Natural killer cell (primary cell): ENCODE measurements around the gene THBS1. TPM values are rescaled to one million over a fixed set of nuclear protein-coding genes. Genes with fewer than 3 reads are reported as not detected.

Experiments
- ATAC-seq, 3 donors: fragments of 150-1000 bp in 2 of 3; fragments of 200-7000 bp in 1 of 3; cut with Tn5 transposase; 1 replicate in 1 of 3; 2 replicates in 2 of 3; pipeline ENCODE4 v1.10.0; 2021; ENCODE audit warnings: mild to moderate bottlenecking in 2 of 3, moderate library complexity in 2 of 3
- DNase-seq, 2 donors: peaks; one replicate each; pipeline versions ENCODE4 v3.0.0 to v3.0.0-alpha.2; 2013 to 2021; ENCODE audit warnings: mixed read lengths in 1 of 2
- H3K27ac ChIP-seq: one replicate; pipeline ENCODE4 v1.5.1; 2013; ENCODE audit warnings: mild to moderate bottlenecking, low read length
- H3K27me3 ChIP-seq: one replicate; pipeline ENCODE4 v1.6.1; 2013; ENCODE audit warnings: low read length; ENCODE audit not compliant: control insufficient read depth, insufficient read depth
- H3K36me3 ChIP-seq: one replicate; pipeline ENCODE4 v1.6.1; 2013; ENCODE audit warnings: low read length; ENCODE audit not compliant: control insufficient read depth, insufficient read depth
- H3K4me1 ChIP-seq: one replicate; pipeline ENCODE4 v1.6.1; 2013; ENCODE audit warnings: low read length; ENCODE audit not compliant: control insufficient read depth, insufficient read depth
- H3K4me3 ChIP-seq: one replicate; pipeline ENCODE4 v1.5.1; 2013; ENCODE audit warnings: low read length
- H3K9me3 ChIP-seq: one replicate; pipeline ENCODE4 v1.6.1; 2013; ENCODE audit warnings: low read length; ENCODE audit not compliant: control insufficient read depth, insufficient read depth
- H3K27ac Mint-ChIP-seq, 2 donors: one replicate each; pipeline ENCODE4 v1.8.0; 2022; ENCODE audit warnings: mild to moderate bottlenecking in 2 of 2, mixed read lengths in 2 of 2, moderate library complexity in 1 of 2
- H3K27me3 Mint-ChIP-seq, 2 donors: one replicate each; pipeline ENCODE4 v1.8.0; 2022; ENCODE audit warnings: low read depth in 2 of 2, mixed read lengths in 2 of 2
- H3K36me3 Mint-ChIP-seq: one replicate; pipeline ENCODE4 v1.8.0; 2022; ENCODE audit warnings: mixed read lengths
- H3K4me1 Mint-ChIP-seq, 2 donors: one replicate each; pipeline ENCODE4 v1.8.0; 2022; ENCODE audit warnings: mixed read lengths in 2 of 2
- H3K4me3 Mint-ChIP-seq: one replicate; pipeline ENCODE4 v1.8.0; 2022; ENCODE audit warnings: mild to moderate bottlenecking, moderate library complexity, mixed read lengths
- H3K9me3 Mint-ChIP-seq, 2 donors: one replicate each; pipeline ENCODE4 v1.8.0; 2022; ENCODE audit warnings: mixed read lengths in 2 of 2
- CTCF ChIP-seq: fragments of 200-600 bp; IDR thresholded peaks from one replicate; pipeline ENCODE4 v1.8.0; 2022; ENCODE audit warnings: antibody characterized with exemption
- WGBS: methylation state at CpG from one replicate; pipeline ENCODE4 v1.1.7; 2013; ENCODE audit warnings: missing lambda C conversion rate; ENCODE audit not compliant: insufficient coverage; 5-methylcytosine and 5-hydroxymethylcytosine counted together
- intact Hi-C: fragments of 100-400 bp; cut with micrococcal nuclease; formaldehyde crosslinking; loops from one replicate; pipeline ENCODE4 v1.14.2; 2022
- total RNA-seq, 4 donors: library from RNA; stranded (reverse); fragments of 120-200 nt in 1 of 4; gene quantifications; one replicate each; pipeline versions ENCODE4 v1.2.3 to v1.2.4, GENCODE V29; 2013 to 2022

The THBS1 gene
- total RNA-seq, 3 donors from 2014 or later (not counting 1 experiment from before 2014, with no cell fraction given): 27.1 to 43.3 (median 38.3) TPM

GRCh38 chr15:39573287-39573686, 7.6 kb upstream of the THBS1 start:
- Histone ChIP-seq H3K4me3 (no peak overlapping the region), H3K27me3 (peaks cover 5% of the 10 kb centered on the region), H3K36me3 (no peaks in the 10 kb centered on the region), H3K27ac (no peak overlapping the region), H3K9me3 (no peaks in the 10 kb centered on the region), H3K4me1 (no peaks in the 10 kb centered on the region)
- peaks cover 33 to 55% of the 10 kb centered on the region in 2 donors for H3K27me3 Mint-ChIP-seq
- no peak for ATAC-seq
- H3K4me1 Mint-ChIP-seq: no peaks in the 10 kb centered on the region
- no peak overlapping the region for H3K27ac Mint-ChIP-seq
- no peaks in the 10 kb centered on the region for H3K9me3 Mint-ChIP-seq
- DNase-seq: no peak
- no peak overlapping the region for H3K4me3 Mint-ChIP-seq
- no peaks in the 10 kb centered on the region for H3K36me3 Mint-ChIP-seq
- no peak for TF ChIP-seq CTCF
- intact Hi-C loops: no loop called here
- WGBS: 95% methylated on average over 1 of the region's 2 CpGs

GRCh38 chr15:39573844-39574243, 7.0 kb upstream of the THBS1 start:
- peaks cover 29 to 50% of the 10 kb centered on the region in 2 donors for H3K27me3 Mint-ChIP-seq
- Histone ChIP-seq H3K36me3 (no peaks in the 10 kb centered on the region), H3K4me3 (no peak overlapping the region), H3K9me3 (no peaks in the 10 kb centered on the region), H3K27me3 (peaks cover 5% of the 10 kb centered on the region), H3K4me1 (no peaks in the 10 kb centered on the region), H3K27ac (no peak overlapping the region)
- H3K36me3 Mint-ChIP-seq: no peaks in the 10 kb centered on the region
- intact Hi-C loops: no loop called here
- no peaks in the 10 kb centered on the region for H3K9me3 Mint-ChIP-seq
- WGBS: 86% methylated on average over 3 of the region's 4 CpGs
- no peak overlapping the region for H3K27ac Mint-ChIP-seq
- TF ChIP-seq CTCF: no peak
- ATAC-seq (no peak), DNase-seq (no peak)
- H3K4me3 Mint-ChIP-seq: no peak overlapping the region
- H3K4me1 Mint-ChIP-seq: no peaks in the 10 kb centered on the region

GRCh38 chr15:39574427-39574826, 6.5 kb upstream of the THBS1 start:
- H3K4me1 ChIP-seq: no peaks in the 10 kb centered on the region
- no peaks in the 10 kb centered on the region for H3K36me3 ChIP-seq
- Mint-ChIP-seq H3K27ac (no peak overlapping the region), H3K4me1 (peaks cover 0 to under 1% of the 10 kb centered on the region in 2 donors), H3K36me3 (no peaks in the 10 kb centered on the region), H3K27me3 (peaks cover 25 to 44% of the 10 kb centered on the region in 2 donors), H3K4me3 (no peak overlapping the region), H3K9me3 (no peaks in the 10 kb centered on the region)
- no peaks in the 10 kb centered on the region for H3K9me3 ChIP-seq
- TF ChIP-seq CTCF: no peak
- ATAC-seq (no peak), DNase-seq (no peak)
- WGBS: 80% methylated on average over 1 of the region's 1 CpG
- H3K27ac ChIP-seq: no peak overlapping the region
- no peak overlapping the region for H3K4me3 ChIP-seq
- intact Hi-C loops: no loop called here
- peaks cover 5% of the 10 kb centered on the region for H3K27me3 ChIP-seq

- H3K36me3 Mint-ChIP-seq: no peaks in the 10 kb centered on the region
Measured at GRCh38 chr15:39575180-39575579, 5.7 kb upstream of the THBS1 start.

More at GRCh38 chr15:39575180-39575579, 5.7 kb upstream of the THBS1 start:
- intact Hi-C loops: no loop called here
- Mint-ChIP-seq H3K27me3 (peaks cover 19 to 36% of the 10 kb centered on the region in 2 donors), H3K4me1 (peaks cover 7% of the 10 kb centered on the region in 2 donors), H3K27ac (no peak overlapping the region), H3K9me3 (no peaks in the 10 kb centered on the region), H3K4me3 (no peak overlapping the region)
- peaks cover 5% of the 10 kb centered on the region for H3K27me3 ChIP-seq
- no peak for TF ChIP-seq CTCF
- DNase-seq: no peak
- peaks cover 6% of the 10 kb centered on the region for H3K4me1 ChIP-seq
- H3K36me3 ChIP-seq: no peaks in the 10 kb centered on the region
- H3K4me3 ChIP-seq: no peak overlapping the region
- H3K27ac ChIP-seq: no peak overlapping the region
- ATAC-seq: no peak
- no peaks in the 10 kb centered on the region for H3K9me3 ChIP-seq
- WGBS: 97% methylated on average over 6 of the region's 6 CpGs
